Adipocyte (in vitro differentiated cells): ENCODE measurements around the gene CFAP90.

Experiments used
- DNase-seq: peaks from one replicate; pipeline ENCODE4 v3.0.0-alpha.2; 2015; ENCODE audit warnings: low read depth
- H3K27me3 ChIP-seq: replicated peaks from 2 replicates; pipeline ENCODE4 v1.7.0; 2013; ENCODE audit warnings: mild to moderate bottlenecking, low read length, moderate library complexity; ENCODE audit not compliant: control insufficient read depth, insufficient read depth
- H3K36me3 ChIP-seq: 2 replicates; pipeline ENCODE4 v1.7.0; 2013; ENCODE audit warnings: low read length, mild to moderate bottlenecking, moderate library complexity; ENCODE audit not compliant: control insufficient read depth, insufficient read depth, severe bottlenecking
- H3K4me1 ChIP-seq: 2 replicates; pipeline ENCODE4 v1.7.0; 2013; ENCODE audit warnings: mild to moderate bottlenecking, low read length, moderate library complexity; ENCODE audit not compliant: control insufficient read depth, insufficient read depth
- H3K4me3 ChIP-seq: 2 replicates; pipeline ENCODE4 v1.7.0; 2013; ENCODE audit warnings: mild to moderate bottlenecking, low read length, moderate library complexity
- H3K9ac ChIP-seq: 2 replicates; pipeline ENCODE4 v1.7.0; 2013; ENCODE audit warnings: mild to moderate bottlenecking, low read length, moderate library complexity
- H3K9me3 ChIP-seq: 2 replicates; pipeline ENCODE4 v1.7.0; 2013; ENCODE audit warnings: mild to moderate bottlenecking, low read length, moderate library complexity; ENCODE audit not compliant: control insufficient read depth

CFAP90 gene

DNA sequence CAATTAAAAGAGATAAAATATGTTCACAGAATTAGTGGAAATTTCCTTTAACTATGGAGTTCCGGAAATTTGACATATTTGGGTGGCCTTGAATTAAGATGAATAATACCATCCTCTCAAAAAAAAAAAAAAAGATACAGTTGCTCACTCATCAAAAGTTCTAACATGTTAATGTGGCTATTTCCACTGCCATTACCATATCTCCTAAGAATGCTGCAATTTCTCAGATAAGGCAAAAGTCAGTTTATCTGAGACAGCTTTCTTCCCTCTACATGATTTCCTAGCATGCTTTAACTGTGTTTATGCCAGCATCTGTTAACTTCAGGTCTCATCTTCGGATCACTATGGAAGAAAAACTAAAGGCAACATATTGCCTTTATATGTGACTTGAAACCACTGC is 15.3 kb upstream of the CFAP90 start:
- Histone ChIP-seq H3K36me3 (peaks cover 33% of the 10 kb centered on the region), H3K9ac (no peak overlapping the region), H3K9me3 (no peaks in the 10 kb centered on the region), H3K27me3 (no peaks in the 10 kb centered on the region), H3K4me1 (peaks cover 21% of the 10 kb centered on the region), H3K4me3 (no peak overlapping the region)
- DNase-seq = no peak

DNA sequence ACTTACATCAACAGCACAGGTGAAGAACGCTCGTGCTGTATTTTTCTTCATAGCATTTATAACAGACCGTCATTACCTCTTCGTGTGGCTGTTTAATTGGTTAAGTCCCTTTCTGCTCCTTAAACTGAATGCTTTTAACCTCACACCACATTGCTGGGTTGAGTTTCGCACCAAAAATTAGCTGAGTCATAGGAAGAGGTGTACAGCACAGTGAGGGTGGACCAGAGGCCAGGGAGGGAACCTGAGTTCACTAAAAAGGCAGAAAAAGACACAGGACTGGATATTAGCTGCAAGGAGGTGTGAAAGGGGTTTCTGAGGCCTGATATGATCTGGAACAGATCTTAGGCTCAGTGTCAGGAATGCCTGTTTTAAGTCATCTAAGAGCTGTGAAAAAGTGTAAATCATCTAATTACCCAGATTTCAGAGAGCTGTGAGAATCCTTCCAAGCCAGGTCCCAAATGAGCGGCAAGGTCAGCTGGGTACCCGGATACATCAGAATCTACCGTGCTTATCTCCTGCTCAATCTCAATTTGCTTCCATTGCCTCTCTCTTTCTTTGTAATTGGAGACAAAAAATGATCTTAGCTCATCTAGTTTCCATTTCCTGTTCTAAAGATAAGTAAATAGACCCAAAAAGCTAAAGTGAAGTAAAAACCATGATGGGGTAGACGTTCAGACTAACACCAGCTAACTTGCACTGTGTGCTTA is 7.1 kb upstream of the CFAP90 start:
- peaks cover 41% of the 10 kb centered on the region for H3K36me3 ChIP-seq
- no peak for DNase-seq

DNA sequence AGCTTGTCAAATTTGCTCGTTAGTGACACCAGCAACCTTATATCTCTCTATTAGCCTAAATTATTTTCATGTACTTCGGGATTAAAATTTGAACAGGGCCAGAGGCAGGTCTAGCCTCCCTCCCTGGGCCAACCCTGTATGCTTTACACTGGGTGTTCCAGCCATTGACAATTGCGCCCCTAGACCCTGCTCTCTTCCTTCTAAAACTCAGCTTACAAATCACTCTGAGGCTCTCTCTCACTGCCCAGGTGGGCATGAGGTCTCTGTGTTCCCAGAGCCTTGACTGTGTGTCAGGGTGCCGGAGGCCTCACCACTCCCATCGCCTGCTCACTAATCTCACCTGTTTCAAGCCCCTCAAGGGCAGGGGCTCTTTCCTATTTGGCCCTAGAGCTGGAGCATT is 6.4 kb upstream of the CFAP90 start:
- Histone ChIP-seq H3K27me3 (no peaks in the 10 kb centered on the region), H3K4me1 (peaks cover 7% of the 10 kb centered on the region), H3K9ac (no peak overlapping the region), H3K4me3 (no peak overlapping the region), H3K36me3 (peaks cover 34% of the 10 kb centered on the region), H3K9me3 (no peaks in the 10 kb centered on the region)
- DNase-seq = no peak

More for the DNA sequence above, 7.1 kb upstream of the CFAP90 start:
- Histone ChIP-seq H3K4me3 (no peak overlapping the region), H3K4me1 (no peaks in the 10 kb centered on the region), H3K27me3 (no peaks in the 10 kb centered on the region), H3K9ac (no peak overlapping the region), H3K9me3 (no peaks in the 10 kb centered on the region)

DNA sequence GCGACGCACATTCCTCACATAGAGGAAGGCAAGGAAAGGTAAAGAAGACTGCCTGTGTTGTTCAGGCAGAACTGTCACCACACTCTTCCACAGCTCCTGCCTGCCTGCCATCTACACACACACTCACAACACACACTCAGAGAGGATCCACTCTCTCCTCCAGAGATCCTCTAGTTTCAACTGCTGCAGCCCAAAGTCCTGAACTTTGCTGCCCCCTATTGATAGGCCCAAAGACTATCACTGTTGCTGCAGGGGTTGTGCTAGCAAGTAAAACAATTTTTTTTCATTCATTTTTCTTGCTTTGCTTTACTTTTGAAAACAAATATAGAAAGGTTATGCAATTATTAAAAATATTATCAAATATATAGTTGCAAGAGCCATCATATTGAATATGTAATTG is 5.9 kb upstream of the CFAP90 start:
- H3K9ac ChIP-seq = no peak overlapping the region
- peaks cover 28% of the 10 kb centered on the region for H3K36me3 ChIP-seq
- peak; percentile 62 for DNase-seq
- H3K4me3 ChIP-seq = no peak overlapping the region
- H3K4me1 ChIP-seq = peaks cover 9% of the 10 kb centered on the region
- no peaks in the 10 kb centered on the region for H3K9me3 ChIP-seq
- H3K27me3 ChIP-seq = no peaks in the 10 kb centered on the region

DNA sequence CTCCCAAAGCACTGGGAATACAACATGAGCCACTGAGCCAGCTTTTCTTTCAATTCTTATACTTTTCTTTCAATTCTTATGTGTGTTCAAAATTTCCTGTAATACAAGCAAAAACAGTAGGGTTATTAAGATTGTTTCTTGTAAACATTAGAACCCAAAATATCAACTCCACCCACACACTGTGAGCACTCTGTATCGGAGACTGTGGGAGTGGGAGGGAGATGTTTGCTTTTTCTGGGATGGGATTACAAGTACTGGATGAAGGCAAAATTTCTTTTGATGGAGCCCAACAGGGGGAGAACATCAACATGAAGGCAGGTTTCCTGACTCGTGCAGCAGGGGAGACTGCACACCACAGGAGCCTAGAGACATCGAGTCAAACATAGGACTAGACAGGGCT is 4.7 kb upstream of the CFAP90 start:
- no peaks in the 10 kb centered on the region for H3K9me3 ChIP-seq
- DNase-seq = no peak
- H3K36me3 ChIP-seq = peaks cover 18% of the 10 kb centered on the region
- H3K4me1 ChIP-seq = peaks cover 9% of the 10 kb centered on the region
- no peak overlapping the region for H3K4me3 ChIP-seq
- no peak overlapping the region for H3K9ac ChIP-seq
- H3K27me3 ChIP-seq = peaks cover 6% of the 10 kb centered on the region

GRCh38 chr5:7852988-7853387 is 2.1 kb upstream of the CFAP90 start:
- no peak for DNase-seq
- Histone ChIP-seq H3K27me3 (peaks cover 23% of the 10 kb centered on the region), H3K36me3 (no peaks in the 10 kb centered on the region), H3K4me1 (peaks cover 9% of the 10 kb centered on the region), H3K9ac (no peak overlapping the region), H3K4me3 (no peak overlapping the region), H3K9me3 (no peaks in the 10 kb centered on the region)

DNA sequence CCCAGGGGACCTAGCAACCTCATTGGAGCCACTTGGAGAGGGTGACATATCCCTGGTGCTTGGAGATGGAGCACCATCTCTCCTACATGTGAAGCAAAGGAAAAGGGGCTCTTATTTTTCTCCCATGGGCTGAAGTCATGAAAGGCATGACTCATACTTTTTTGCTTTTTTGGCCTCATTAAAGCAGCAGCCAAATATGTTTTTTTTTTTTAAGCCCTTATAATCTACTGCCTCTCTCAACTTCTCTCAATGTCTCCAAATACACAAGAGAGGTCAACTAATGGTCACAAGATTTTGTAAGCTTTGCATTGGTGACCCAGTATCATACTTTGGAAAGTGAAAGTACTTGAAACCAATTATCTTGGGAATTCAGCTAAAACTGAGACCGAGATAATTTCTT is 1.6 kb upstream of the CFAP90 start:
- peaks cover 26% of the 10 kb centered on the region for H3K27me3 ChIP-seq
- H3K4me3 ChIP-seq = no peak overlapping the region
- no peaks in the 10 kb centered on the region for H3K36me3 ChIP-seq
- no peak overlapping the region for H3K9ac ChIP-seq
- peak; percentile 29 for DNase-seq
- H3K9me3 ChIP-seq = no peaks in the 10 kb centered on the region
- H3K4me1 ChIP-seq = peaks cover 9% of the 10 kb centered on the region

DNA sequence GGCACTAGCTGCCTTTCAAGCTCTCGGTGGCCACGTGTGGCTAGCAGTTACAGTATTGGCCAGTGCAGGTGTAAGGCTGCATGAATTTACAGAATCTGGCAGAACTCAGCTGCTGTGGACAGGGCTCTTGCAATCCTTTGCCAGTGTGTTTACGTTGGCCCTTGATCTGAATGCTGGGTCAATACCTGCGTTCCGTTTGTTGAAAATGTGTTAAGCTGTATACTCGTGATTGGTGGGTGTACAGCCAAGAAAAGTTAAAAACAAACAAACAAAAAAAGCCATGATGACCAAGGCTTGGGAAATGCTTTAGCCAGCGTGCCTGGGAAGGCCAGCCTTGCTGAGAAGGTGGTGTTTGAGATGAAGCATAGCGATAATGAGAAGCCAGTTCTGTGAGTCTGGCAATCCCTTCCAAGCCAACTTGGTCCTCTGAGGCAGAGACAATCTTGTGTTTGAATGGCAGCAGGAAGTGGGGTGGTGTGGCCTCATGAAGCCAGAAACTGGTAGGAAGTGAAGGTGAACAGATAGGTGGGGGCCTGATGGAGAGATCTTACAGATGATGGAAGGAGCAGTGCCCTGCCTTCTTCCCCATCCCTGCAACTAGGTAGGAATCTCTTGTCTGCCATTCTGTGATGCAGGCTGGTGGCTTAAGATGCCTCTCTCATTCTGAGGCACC is 820 bp upstream of the CFAP90 start:
- H3K36me3 ChIP-seq = no peaks in the 10 kb centered on the region
- H3K4me3 ChIP-seq = no peak overlapping the region
- H3K4me1 ChIP-seq = peaks cover 9% of the 10 kb centered on the region
- H3K9ac ChIP-seq = no peak overlapping the region
- no peak for DNase-seq
- no peaks in the 10 kb centered on the region for H3K9me3 ChIP-seq
- H3K27me3 ChIP-seq = peaks cover 34% of the 10 kb centered on the region

GRCh38 chr5:7851240-7851592 is 283 bp upstream of the CFAP90 start:
- no peaks in the 10 kb centered on the region for H3K9me3 ChIP-seq
- no peak for DNase-seq
- no peak overlapping the region for H3K4me3 ChIP-seq
- no peaks in the 10 kb centered on the region for H3K36me3 ChIP-seq
- no peak overlapping the region for H3K9ac ChIP-seq
- H3K4me1 ChIP-seq = peaks cover 9% of the 10 kb centered on the region
- H3K27me3 ChIP-seq = peaks cover 39% of the 10 kb centered on the region

- DNase-seq = peak; percentile 27
- Histone ChIP-seq H3K4me1 (peaks cover 9% of the 10 kb centered on the region), H3K27me3 (peaks cover 51% of the 10 kb centered on the region), H3K9me3 (no peaks in the 10 kb centered on the region), H3K4me3 (no peak overlapping the region), H3K36me3 (no peaks in the 10 kb centered on the region), H3K9ac (no peak overlapping the region)
Measured at GRCh38 chr5:7849681-7850394, 1.1 kb downstream of the CFAP90 start.

GRCh38 chr5:7848296-7848695 is 2.6 kb downstream of the CFAP90 start:
- DNase-seq = no peak
- H3K27me3 ChIP-seq = peaks cover 66% of the 10 kb centered on the region
- H3K9me3 ChIP-seq = no peaks in the 10 kb centered on the region
- no peaks in the 10 kb centered on the region for H3K36me3 ChIP-seq
- no peak overlapping the region for H3K4me3 ChIP-seq
- H3K4me1 ChIP-seq = peaks cover 9% of the 10 kb centered on the region
- H3K9ac ChIP-seq = no peak overlapping the region
